ENCODE data around the gene CRHR1. TPM values are rescaled to one million over a fixed set of nuclear protein-coding genes. Genes with fewer than 3 reads are reported as not detected.

The CRHR1 gene
- total RNA-seq, 2 experiments from 2014 or later, result not detected

- Histone ChIP-seq H3K9me3 (ENCODE audit: control insufficient read depth in 1 of 2, insufficient read depth in 1 of 2, low read length in 2 of 2) (no peaks in the 10 kb centered on the region), H3K36me3 (ENCODE audit: insufficient read depth, low read length) (no peaks in the 10 kb centered on the region), H3K27ac (ENCODE audit: low read depth in 1 of 2, low read length in 2 of 2) (no peak overlapping the region), H3K4me1 (ENCODE audit: insufficient read depth, low read length) (peaks cover 6% of the 10 kb centered on the region), H3K27me3 (ENCODE audit: control insufficient read depth in 1 of 2, insufficient read depth in 2 of 2, low read length in 2 of 2) (peaks cover 0 to 4% of the 10 kb centered on the region in 2 experiments), H3K4me3 (ENCODE audit: low read length) (no peak overlapping the region)
- CTCF ChIA-PET, result no interaction called here
- TF ChIP-seq CTCF (IDR thresholded peaks at IDR 0.05), result no peak
- Mint-ChIP-seq H3K4me3 (no peak overlapping the region), H3K9me3 (no peaks in the 10 kb centered on the region), H3K27ac (no peak overlapping the region), H3K27me3 (peaks cover 8% of the 10 kb centered on the region), H3K36me3 (ENCODE audit: low read depth) (no peaks in the 10 kb centered on the region), H3K4me1 (ENCODE audit: low read depth) (no peaks in the 10 kb centered on the region)
- DNase-seq (no peak), ATAC-seq (ENCODE audit: poor library complexity) (no peak)
- POLR2A ChIA-PET, result no interaction called here
- intact Hi-C loops (cut with DNase I, micrococcal nuclease), result no loop called here
Observed at GRCh38 chr17:45818699-45819098, 34.6 kb downstream of the CRHR1 start.

- no peak overlapping the region for H3K4me3 ChIP-seq (ENCODE audit: low read length)
- intact Hi-C loops (cut with DNase I, micrococcal nuclease), result no loop called here
- CTCF ChIA-PET, result no interaction called here
- Mint-ChIP-seq H3K27me3 (peaks cover 8% of the 10 kb centered on the region), H3K9me3 (no peaks in the 10 kb centered on the region), H3K36me3 (ENCODE audit: low read depth) (no peaks in the 10 kb centered on the region), H3K27ac (no peak overlapping the region), H3K4me3 (no peak overlapping the region), H3K4me1 (ENCODE audit: low read depth) (no peaks in the 10 kb centered on the region)
- no peak overlapping the region for H3K27ac ChIP-seq (ENCODE audit: low read depth in 1 of 2, low read length in 2 of 2)
- POLR2A ChIA-PET, result no interaction called here
- no peak for ATAC-seq (ENCODE audit: poor library complexity)
- H3K36me3 ChIP-seq (ENCODE audit: insufficient read depth, low read length), result no peaks in the 10 kb centered on the region
- H3K27me3 ChIP-seq (ENCODE audit: control insufficient read depth in 1 of 2, insufficient read depth in 2 of 2, low read length in 2 of 2), result no peaks in the 10 kb centered on the region
- DNase-seq, result no peak
- peaks cover 10% of the 10 kb centered on the region for H3K4me1 ChIP-seq (ENCODE audit: insufficient read depth, low read length)
- TF ChIP-seq CTCF (IDR thresholded peaks at IDR 0.05), result no peak
- H3K9me3 ChIP-seq (ENCODE audit: control insufficient read depth in 1 of 2, insufficient read depth in 1 of 2, low read length in 2 of 2), result no peaks in the 10 kb centered on the region
Observed at GRCh38 chr17:45819632-45820031, 35.5 kb downstream of the CRHR1 start.

GRCh38 chr17:45820052-45820780 is 36.1 kb downstream of the CRHR1 start:
- H3K4me3 Mint-ChIP-seq, result no peak overlapping the region
- H3K36me3 Mint-ChIP-seq (ENCODE audit: low read depth), result no peaks in the 10 kb centered on the region
- Histone ChIP-seq H3K27me3 (ENCODE audit: control insufficient read depth in 1 of 2, insufficient read depth in 2 of 2, low read length in 2 of 2) (no peaks in the 10 kb centered on the region), H3K4me3 (ENCODE audit: low read length) (no peak overlapping the region), H3K4me1 (ENCODE audit: insufficient read depth, low read length) (peaks cover 10% of the 10 kb centered on the region), H3K36me3 (ENCODE audit: insufficient read depth, low read length) (no peaks in the 10 kb centered on the region), H3K27ac (ENCODE audit: low read depth in 1 of 2, low read length in 2 of 2) (no peak overlapping the region), H3K9me3 (ENCODE audit: control insufficient read depth in 1 of 2, insufficient read depth in 1 of 2, low read length in 2 of 2) (no peaks in the 10 kb centered on the region)
- ATAC-seq (ENCODE audit: poor library complexity), result no peak
- intact Hi-C loops (cut with DNase I, micrococcal nuclease), result no loop called here
- no peaks in the 10 kb centered on the region for H3K9me3 Mint-ChIP-seq
- no peak overlapping the region for H3K27ac Mint-ChIP-seq
- no peak for TF ChIP-seq CTCF (IDR thresholded peaks at IDR 0.05)
- H3K4me1 Mint-ChIP-seq (ENCODE audit: low read depth), result no peaks in the 10 kb centered on the region
- no peak for DNase-seq
- ChIA-PET POLR2A (no interaction called here), CTCF (no interaction called here)
- H3K27me3 Mint-ChIP-seq, result peaks cover 8% of the 10 kb centered on the region

Measured in CD4-positive, alpha-beta T cell (primary cell).